Measurements from ENCODE around the gene MDFIC.

MDFIC gene

DNA sequence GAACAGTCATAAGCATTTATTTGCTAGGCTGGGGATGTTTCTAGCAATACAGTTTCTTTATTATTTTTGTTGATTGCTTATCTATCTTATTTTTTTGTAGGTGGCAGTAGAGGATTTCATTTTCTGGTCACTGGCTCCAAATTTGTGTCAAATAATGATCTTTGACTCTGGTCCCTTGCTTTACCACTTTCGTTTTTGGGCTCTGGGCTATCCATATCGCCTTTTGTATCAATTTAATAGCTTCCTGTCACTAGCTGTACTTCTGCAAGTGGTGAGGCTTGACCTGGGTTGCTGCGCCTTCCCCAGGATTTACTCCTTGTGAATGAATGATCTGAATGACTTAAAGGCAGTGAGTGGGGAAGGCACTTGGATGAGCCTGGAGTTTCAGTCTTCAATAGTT, 48.4 kb downstream of the MDFIC start:
- no peak overlapping the region for H3K4me3 ChIP-seq (ENCODE audit: low read depth in 1 of 2, low read length in 2 of 2)
- DNase-seq (no peak), ATAC-seq (ENCODE audit: insufficient read depth, low read depth) (no peak)
- peaks cover 9% of the 10 kb centered on the region; the same call in 1 of the 2 replicates for H4K20me1 ChIP-seq (ENCODE audit: insufficient read depth, low read length)
- no peak for TF ChIP-seq EZH2 (IDR thresholded peaks at IDR 0.05; ENCODE audit: borderline replicate concordance, low read depth, low read length, severe bottlenecking)
- TF ChIP-seq, protein P1, sequence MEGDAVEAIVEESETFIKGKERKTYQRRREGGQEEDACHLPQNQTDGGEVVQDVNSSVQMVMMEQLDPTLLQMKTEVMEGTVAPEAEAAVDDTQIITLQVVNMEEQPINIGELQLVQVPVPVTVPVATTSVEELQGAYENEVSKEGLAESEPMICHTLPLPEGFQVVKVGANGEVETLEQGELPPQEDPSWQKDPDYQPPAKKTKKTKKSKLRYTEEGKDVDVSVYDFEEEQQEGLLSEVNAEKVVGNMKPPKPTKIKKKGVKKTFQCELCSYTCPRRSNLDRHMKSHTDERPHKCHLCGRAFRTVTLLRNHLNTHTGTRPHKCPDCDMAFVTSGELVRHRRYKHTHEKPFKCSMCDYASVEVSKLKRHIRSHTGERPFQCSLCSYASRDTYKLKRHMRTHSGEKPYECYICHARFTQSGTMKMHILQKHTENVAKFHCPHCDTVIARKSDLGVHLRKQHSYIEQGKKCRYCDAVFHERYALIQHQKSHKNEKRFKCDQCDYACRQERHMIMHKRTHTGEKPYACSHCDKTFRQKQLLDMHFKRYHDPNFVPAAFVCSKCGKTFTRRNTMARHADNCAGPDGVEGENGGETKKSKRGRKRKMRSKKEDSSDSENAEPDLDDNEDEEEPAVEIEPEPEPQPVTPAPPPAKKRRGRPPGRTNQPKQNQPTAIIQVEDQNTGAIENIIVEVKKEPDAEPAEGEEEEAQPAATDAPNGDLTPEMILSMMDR (IDR thresholded peaks at IDR 0.05; ENCODE audit: borderline replicate concordance, extremely low read depth, low read length, poor library complexity, severe bottlenecking), result no peak
- no peak overlapping the region for H3K9ac ChIP-seq (ENCODE audit: low read depth, low read length)
- H3K36me3 ChIP-seq (ENCODE audit: insufficient read depth, low read length), result peaks cover 3% of the 10 kb centered on the region; the same call in 1 of the 2 replicates
- peaks cover 19% of the 10 kb centered on the region for H3K4me1 ChIP-seq (ENCODE audit: insufficient read depth, low read length)
- H3K27me3 ChIP-seq (ENCODE audit: insufficient read depth, low read length, poor library complexity), result no peaks in the 10 kb centered on the region
- H3K4me2 ChIP-seq (ENCODE audit: insufficient read depth, low read length), result no peak overlapping the region
- H3K27ac ChIP-seq (ENCODE audit: low read length), result no peak overlapping the region
- H3K79me2 ChIP-seq (ENCODE audit: insufficient read depth, low read length), result peaks cover 94% of the 10 kb centered on the region
- H2AFZ ChIP-seq (ENCODE audit: low read depth, low read length), result no peak overlapping the region
- no peaks in the 10 kb centered on the region for H3K9me3 ChIP-seq (ENCODE audit: insufficient read depth, low read length, severe bottlenecking)

DNA sequence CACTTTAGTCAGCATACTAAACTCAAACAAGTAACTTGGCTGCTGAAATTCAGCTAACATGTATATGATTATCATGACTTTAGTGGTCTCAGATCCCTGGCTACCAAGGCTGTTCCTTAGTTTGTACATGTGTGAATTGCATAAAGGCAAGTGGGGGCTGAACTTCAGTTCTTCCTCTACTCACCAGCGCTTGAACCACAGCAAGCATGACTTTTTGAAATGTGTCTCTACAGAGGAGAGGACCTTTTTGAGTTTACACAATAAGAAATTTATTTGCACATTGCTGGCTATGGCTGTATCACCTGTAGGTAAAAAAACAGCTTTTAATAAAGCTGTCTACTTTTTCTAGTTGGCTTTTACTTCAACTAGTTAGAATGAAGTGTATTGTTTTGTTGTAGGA, 48.8 kb downstream of the MDFIC start:
- no peak for TF ChIP-seq EZH2 (IDR thresholded peaks at IDR 0.05; ENCODE audit: borderline replicate concordance, low read depth, low read length, severe bottlenecking)
- TF ChIP-seq, protein P1 (IDR thresholded peaks at IDR 0.05; ENCODE audit: borderline replicate concordance, extremely low read depth, low read length, poor library complexity, severe bottlenecking), result no peak
- no peak for ATAC-seq (ENCODE audit: insufficient read depth, low read depth)

DNA sequence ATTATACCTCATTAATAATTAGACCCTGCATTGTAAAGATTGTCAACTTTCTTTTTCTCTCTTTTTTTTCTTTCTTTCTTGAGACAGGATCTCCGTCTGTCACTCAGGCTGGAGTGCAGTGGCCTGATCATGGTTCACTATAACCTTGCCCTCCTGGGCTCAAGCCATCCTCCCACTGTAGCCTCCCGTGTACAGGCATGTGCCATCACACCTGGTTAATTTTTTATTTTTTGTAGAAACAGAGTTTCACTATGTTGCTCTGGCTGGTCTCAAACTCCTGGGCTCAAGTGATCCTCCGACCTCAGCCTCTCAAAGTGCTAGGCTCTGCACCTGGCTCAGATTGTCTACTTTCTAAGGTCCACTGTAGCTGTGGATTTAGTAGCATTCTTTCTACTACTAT, 50.7 kb downstream of the MDFIC start:
- ATAC-seq (ENCODE audit: insufficient read depth, low read depth), result no peak

More for the DNA sequence above, 48.8 kb downstream of the MDFIC start:
- Histone ChIP-seq H3K4me1 (ENCODE audit: insufficient read depth, low read length) (peaks cover 19% of the 10 kb centered on the region), H3K4me3 (ENCODE audit: low read depth in 1 of 2, low read length in 2 of 2) (no peak overlapping the region), H3K27me3 (ENCODE audit: insufficient read depth, low read length, poor library complexity) (no peaks in the 10 kb centered on the region), H3K27ac (ENCODE audit: low read length) (no peak overlapping the region), H4K20me1 (ENCODE audit: insufficient read depth, low read length) (peaks cover 9% of the 10 kb centered on the region; the same call in 1 of the 2 replicates), H3K4me2 (ENCODE audit: insufficient read depth, low read length) (no peak overlapping the region), H2AFZ (ENCODE audit: low read depth, low read length) (no peak overlapping the region), H3K36me3 (ENCODE audit: insufficient read depth, low read length) (peaks cover 3% of the 10 kb centered on the region; the same call in 1 of the 2 replicates), H3K9me3 (ENCODE audit: insufficient read depth, low read length, severe bottlenecking) (no peaks in the 10 kb centered on the region), H3K79me2 (ENCODE audit: insufficient read depth, low read length) (peaks cover 94% of the 10 kb centered on the region), H3K9ac (ENCODE audit: low read depth, low read length) (no peak overlapping the region)
- DNase-seq, result no peak

More for the DNA sequence above, 50.7 kb downstream of the MDFIC start:
- Histone ChIP-seq H3K79me2 (ENCODE audit: insufficient read depth, low read length) (peaks cover 96% of the 10 kb centered on the region), H3K36me3 (ENCODE audit: insufficient read depth, low read length) (peaks cover 7% of the 10 kb centered on the region), H3K9me3 (ENCODE audit: insufficient read depth, low read length, severe bottlenecking) (no peaks in the 10 kb centered on the region), H2AFZ (ENCODE audit: low read depth, low read length) (no peak overlapping the region), H4K20me1 (ENCODE audit: insufficient read depth, low read length) (peaks cover 12% of the 10 kb centered on the region; the same call in 1 of the 2 replicates), H3K27me3 (ENCODE audit: insufficient read depth, low read length, poor library complexity) (no peaks in the 10 kb centered on the region), H3K9ac (ENCODE audit: low read depth, low read length) (no peak overlapping the region), H3K4me3 (ENCODE audit: low read depth in 1 of 2, low read length in 2 of 2) (no peak overlapping the region), H3K27ac (ENCODE audit: low read length) (no peak overlapping the region), H3K4me2 (ENCODE audit: insufficient read depth, low read length) (no peak overlapping the region), H3K4me1 (ENCODE audit: insufficient read depth, low read length) (peaks cover 19% of the 10 kb centered on the region)
- TF ChIP-seq, protein P1 (IDR thresholded peaks at IDR 0.05; ENCODE audit: borderline replicate concordance, extremely low read depth, low read length, poor library complexity, severe bottlenecking), result no peak
- no peak for TF ChIP-seq EZH2 (IDR thresholded peaks at IDR 0.05; ENCODE audit: borderline replicate concordance, low read depth, low read length, severe bottlenecking)
- no peak for DNase-seq

All from DND-41 (cell line).